NCI-H524 (cell line): ENCODE results near the gene CLDN20.

ENCODE experiments used
- DNase-seq, 2 experiments: peaks; one replicate each; lab custom pipeline; 2025; lab: John Stamatoyannopoulos, UW

The CLDN20 gene

GRCh38 chr6:155269765-155270164 is 6.0 kb downstream of the CLDN20 start:
- DNase-seq = no peak

- peak; percentile 77 to 89 for DNase-seq
These were observed 6.8 kb downstream of the CLDN20 start for GRCh38 chr6:155270561-155271091.

- DNase-seq = no peak
These were observed 7.3 kb downstream of the CLDN20 start for GRCh38 chr6:155271145-155271544.

- no peak for DNase-seq
These were observed 8.8 kb downstream of the CLDN20 start for GRCh38 chr6:155272353-155273232.

- no peak for DNase-seq
These were observed 9.6 kb downstream of the CLDN20 start for GRCh38 chr6:155273431-155273830.

GRCh38 chr6:155274106-155274505 is 10.3 kb downstream of the CLDN20 start:
- DNase-seq = no peak

GRCh38 chr6:155274533-155274932 is 10.7 kb downstream of the CLDN20 start:
- DNase-seq = no peak

- DNase-seq = no peak
These were observed 12.1 kb downstream of the CLDN20 start for GRCh38 chr6:155275808-155276480.

- no peak for DNase-seq
These were observed 12.8 kb downstream of the CLDN20 start for GRCh38 chr6:155276638-155277037.

- DNase-seq = no peak
These were observed 14.7 kb downstream of the CLDN20 start for GRCh38 chr6:155278319-155279049.

GRCh38 chr6:155284775-155285174 is 21.0 kb downstream of the CLDN20 start:
- DNase-seq = no peak

- DNase-seq = no peak
These were observed 23.9 kb downstream of the CLDN20 start for GRCh38 chr6:155287762-155288161.

- DNase-seq = no peak
These were observed 26.7 kb downstream of the CLDN20 start for GRCh38 chr6:155290491-155290890.

- DNase-seq = no peak
These were observed 27.5 kb downstream of the CLDN20 start for GRCh38 chr6:155291291-155291690.

- no peak for DNase-seq
These were observed 28.9 kb downstream of the CLDN20 start for GRCh38 chr6:155292711-155293110.

GRCh38 chr6:155297669-155298068 is 33.9 kb downstream of the CLDN20 start:
- DNase-seq = no peak

- no peak for DNase-seq
These were observed 38.1 kb downstream of the CLDN20 start for GRCh38 chr6:155301867-155302266.

- no peak for DNase-seq
These were observed 39.6 kb downstream of the CLDN20 start for GRCh38 chr6:155303361-155303870.

GRCh38 chr6:155306958-155307357 is 43.1 kb downstream of the CLDN20 start:
- DNase-seq = no peak

- no peak for DNase-seq
These were observed 45.3 kb downstream of the CLDN20 start for GRCh38 chr6:155309150-155309549.

GRCh38 chr6:155310596-155310995 is 46.8 kb downstream of the CLDN20 start:
- DNase-seq = no peak

GRCh38 chr6:155311086-155311485 is 47.3 kb downstream of the CLDN20 start:
- no peak for DNase-seq
